HL-60/S4 treated with phorbol 12-myristate 13-acetate at 8.2 ng/mL for 4 days and 3 days (cell line): ENCODE data around the gene ETF1.

Source experiments
- in situ Hi-C: fragments of 300-500 bp; cut with MboI; formaldehyde crosslinking; loops from 2 replicates; pipeline ENCODE4 v1.15.0; 2022; ENCODE audit warnings: low sequenced_read_pairs

ETF1 gene

DNA sequence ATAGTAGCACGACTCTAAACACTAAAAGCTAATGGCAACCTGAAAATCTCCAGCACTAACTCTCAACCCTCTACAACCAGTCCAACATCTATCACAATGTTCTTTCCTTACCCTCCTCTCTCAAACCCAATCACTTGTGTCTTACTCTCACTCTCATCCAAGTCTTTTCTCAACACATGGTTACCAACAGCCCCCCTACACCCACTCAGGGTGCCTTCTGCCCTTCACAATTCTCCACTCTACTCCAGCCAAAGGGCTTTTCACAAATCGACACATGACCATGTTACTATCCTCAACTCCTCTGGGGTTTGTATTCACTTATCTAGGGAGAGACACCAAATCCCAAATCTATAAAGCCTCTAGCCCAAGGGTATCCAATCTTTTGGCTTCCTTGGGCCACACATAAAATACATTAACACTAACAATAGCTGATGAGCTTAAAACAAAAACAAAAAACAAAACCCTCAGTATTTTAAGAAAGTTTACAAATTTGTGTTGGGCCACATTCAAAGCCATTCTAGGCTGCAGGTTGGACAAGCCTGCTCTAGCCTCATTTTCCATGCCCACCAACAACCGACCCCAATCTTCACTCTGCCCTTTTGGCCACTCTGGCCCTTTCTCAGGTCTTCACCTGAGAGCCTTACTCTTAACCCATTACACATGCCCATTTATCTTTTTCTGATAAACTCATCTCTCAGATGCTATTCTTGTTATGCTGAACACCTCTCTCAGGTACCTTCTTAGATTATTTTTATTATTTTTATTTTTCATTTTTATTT lies 20.5 kb upstream of the ETF1 start:
- in situ Hi-C loops = no loop called here

DNA sequence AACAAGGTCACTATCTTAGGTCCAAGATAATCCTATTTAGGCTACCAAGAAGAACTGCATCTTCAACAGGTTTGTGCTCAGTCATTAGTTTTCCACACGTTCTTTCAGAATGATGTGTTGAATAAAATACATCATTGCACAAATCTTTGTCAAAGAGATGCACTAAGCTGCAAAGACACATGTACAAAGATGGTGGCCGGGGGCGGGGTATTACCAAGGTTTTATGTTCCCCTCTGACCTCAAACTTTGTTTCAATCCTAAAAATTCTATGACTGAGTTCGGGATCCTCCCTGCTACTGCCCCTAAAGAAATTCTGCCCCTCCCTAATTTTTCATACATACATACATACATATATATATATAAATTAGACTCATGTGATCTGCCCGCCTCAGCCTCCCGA lies 17.9 kb upstream of the ETF1 start:
- in situ Hi-C loops = no loop called here

GRCh38 chr5:138559937-138560336 lies 16.9 kb upstream of the ETF1 start:
- in situ Hi-C loops = no loop called here

DNA sequence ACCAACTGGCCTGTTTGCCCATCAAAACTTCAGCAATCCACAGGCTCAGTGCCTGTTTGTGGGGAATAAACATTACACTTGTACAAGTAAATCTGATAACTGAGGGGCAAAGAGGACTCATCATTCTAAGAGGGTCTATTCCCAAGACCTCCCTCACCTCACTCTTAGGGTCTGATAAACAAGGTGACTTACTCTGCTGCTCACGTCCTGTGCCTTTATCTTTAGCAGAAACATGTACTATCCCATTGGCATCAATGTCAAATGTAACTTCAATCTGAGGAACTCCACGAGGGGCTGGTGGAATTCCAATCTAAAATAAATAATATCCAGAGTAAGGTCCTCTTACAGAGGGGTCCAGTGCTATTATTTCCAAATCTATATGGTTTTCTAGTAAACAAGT lies 14.6 kb upstream of the ETF1 start:
- in situ Hi-C loops = no loop called here

DNA sequence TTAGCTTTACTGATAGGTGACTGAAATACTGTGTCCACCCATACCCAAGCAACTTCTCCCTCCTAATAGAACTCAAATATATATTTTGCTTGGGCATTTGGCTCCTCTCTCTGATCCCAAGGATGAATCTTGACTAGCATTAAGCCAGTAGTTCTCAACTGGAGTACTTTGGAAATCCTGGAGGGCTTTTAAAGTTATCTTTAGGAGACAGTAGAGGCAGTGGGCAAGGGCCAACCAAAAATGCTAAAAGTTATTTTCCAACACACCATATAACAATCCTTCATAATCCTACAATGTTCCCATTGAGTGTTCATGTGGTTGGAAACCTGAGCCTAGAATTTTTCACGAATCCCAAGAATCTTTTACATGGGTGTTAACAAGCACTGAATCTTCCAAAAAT lies 11.1 kb upstream of the ETF1 start:
- in situ Hi-C loops = no loop called here

DNA sequence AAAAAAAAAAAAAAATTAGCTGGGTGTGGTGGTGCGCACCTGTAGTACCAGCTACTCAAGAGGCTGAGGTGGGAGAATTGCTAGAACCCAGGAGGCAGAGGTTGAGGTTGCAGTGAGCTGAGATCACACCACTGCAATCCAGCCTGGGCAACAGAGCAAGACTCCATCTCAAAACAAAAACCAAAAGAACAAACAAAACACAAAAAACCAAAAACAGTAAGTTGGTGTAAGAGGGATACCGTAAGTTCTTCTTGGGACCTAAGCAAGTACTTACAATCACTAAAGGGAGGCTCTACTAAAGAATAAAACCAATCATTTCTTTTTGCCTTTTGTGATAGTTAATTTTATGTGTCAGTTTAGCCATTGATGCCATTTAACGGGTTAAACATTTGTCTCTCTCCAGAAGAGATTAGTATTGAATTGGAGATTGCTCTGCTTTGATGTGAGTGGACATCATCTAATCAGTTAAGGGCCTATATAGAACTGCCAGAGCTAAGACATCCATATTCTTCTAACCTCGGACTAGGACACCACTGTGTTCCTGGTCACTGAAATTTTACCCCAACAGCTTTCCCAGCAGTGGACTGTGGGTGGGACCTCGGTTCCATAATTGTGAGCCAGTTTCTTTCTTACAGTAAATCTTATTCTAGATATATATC lies 10.5 kb upstream of the ETF1 start:
- in situ Hi-C loops = no loop called here

GRCh38 chr5:138552657-138553056 lies 9.6 kb upstream of the ETF1 start:
- in situ Hi-C loops = no loop called here

GRCh38 chr5:138549414-138549813 lies 6.4 kb upstream of the ETF1 start:
- in situ Hi-C loops = no loop called here

- in situ Hi-C loops = no loop called here
Measured at GRCh38 chr5:138545919-138546562, 3.0 kb upstream of the ETF1 start.

DNA sequence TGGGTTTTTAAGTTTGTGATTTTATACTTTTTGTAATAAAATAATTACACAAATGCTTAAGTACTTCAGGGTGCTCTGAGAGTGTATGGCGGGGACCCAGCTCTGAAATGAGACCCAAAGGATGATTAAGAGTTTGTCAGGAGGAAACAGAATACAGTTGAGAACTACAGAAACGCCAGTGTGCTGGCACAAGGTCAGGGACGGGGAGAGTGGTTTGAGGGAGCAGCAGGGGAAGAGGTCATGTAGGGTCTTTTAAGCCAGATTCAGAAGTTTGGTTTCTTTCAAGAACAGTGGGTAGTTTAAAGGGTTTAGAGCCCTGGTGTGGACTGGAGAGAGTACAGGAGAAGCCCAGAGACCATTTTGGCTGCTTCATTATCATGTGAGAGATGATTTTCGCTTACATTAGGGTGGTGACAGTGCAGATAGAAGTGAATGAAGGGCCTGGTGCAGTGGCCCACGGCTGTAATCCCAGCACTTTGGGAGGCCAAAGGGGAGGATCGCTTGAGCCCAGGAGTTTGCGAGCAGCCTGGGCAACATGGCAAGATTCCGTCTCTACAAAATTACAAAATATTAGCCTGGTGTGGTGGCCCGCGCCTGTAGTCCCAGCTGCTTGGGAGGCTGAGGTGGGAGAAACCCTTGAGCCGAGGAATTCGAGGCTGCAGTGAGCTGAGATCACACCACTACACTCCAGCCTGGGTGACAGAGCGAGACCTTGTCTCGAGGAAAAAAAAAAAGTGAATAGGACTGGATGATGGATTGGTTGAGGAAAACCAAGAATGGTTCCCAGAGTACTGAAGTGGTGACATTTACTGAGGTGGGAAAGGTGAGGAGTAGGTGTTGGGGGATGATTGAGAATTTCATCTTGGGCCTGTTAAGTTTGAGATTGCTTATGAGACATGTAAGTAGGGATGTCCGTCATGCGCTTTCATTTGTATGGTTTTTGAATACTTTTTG lies 1.4 kb upstream of the ETF1 start:
- in situ Hi-C loops = no loop called here

DNA sequence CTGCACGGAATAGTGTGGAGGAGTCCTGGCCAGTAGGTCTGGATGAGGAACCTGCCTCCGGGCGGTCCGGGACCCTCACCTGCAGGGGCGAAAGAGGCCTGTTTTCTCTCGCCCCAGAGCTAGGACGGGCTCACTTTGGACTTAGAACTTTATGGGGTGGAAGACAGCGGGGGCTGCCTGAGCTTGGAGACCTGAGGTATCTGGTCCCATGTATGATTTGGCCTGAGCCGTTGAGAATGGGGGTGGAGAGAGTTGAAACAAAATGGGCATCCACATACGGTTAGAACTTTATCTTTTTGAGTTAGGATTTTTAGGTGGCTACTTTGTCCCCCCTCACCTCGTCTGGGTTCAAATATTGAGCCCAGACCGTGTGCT lies 681 bp upstream of the ETF1 start:
- in situ Hi-C loops = no loop called here

DNA sequence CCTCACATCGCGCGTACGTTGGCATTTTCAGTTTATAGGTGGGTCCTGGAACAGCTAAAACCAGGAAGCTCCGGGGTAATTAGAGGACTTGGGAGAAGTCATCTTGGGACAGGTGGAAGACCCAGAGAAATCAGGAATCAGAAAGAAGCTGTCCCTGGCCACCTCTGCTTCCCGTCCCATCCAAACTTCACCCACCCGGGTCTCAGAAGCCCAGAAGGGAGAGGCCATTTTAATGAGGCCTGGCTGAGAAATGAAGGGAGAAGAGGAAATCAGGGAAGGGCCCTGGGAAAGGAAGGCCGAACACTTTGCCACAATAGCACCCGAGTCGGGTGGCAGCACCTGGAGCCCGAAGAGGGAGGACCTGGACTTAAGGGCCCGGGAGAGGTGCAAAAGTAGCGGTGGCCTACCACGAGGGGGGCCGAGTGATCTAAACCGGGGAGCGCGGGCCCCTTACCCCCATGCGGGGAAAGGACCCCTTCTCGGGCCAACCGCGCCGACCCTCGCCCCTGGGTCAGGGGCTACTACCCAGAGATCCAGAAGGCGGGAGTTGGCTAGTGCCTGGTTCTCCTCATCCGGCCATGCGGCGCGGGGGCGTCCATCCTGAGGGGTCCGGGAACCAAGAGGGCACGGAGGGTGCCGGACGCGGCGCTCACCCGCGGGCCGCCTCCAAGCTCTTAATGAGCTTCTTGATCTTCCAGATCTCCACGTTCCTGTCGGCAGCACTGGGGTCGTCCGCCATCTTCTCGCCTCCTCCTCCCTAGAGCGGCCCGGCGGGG lies 668 bp downstream of the ETF1 start:
- in situ Hi-C loops = no loop called here

GRCh38 chr5:138541511-138542179 lies 1.4 kb downstream of the ETF1 start:
- in situ Hi-C loops = no loop called here

DNA sequence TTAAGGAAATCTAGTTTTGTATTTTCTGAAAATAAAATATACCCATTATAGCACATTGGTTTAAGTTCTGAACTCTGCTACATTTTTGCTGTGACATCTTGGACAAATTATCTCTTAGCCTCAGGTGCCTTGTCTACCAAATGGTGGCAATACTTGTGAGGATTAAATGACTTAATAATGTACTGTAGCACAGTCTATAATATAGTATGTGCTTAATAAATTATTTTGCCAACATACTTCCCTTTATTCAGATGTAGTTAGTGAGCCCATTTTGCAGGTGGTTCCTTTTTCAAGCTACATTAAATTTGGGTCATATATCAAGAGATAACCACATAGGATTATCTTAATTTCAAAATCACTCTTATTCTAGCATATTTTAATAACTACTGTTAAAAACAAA lies 3.2 kb downstream of the ETF1 start:
- in situ Hi-C loops = no loop called here

- in situ Hi-C loops = no loop called here
Measured at GRCh38 chr5:138538943-138539627, 4.0 kb downstream of the ETF1 start.

GRCh38 chr5:138536665-138537315 lies 6.2 kb downstream of the ETF1 start:
- in situ Hi-C loops = no loop called here

DNA sequence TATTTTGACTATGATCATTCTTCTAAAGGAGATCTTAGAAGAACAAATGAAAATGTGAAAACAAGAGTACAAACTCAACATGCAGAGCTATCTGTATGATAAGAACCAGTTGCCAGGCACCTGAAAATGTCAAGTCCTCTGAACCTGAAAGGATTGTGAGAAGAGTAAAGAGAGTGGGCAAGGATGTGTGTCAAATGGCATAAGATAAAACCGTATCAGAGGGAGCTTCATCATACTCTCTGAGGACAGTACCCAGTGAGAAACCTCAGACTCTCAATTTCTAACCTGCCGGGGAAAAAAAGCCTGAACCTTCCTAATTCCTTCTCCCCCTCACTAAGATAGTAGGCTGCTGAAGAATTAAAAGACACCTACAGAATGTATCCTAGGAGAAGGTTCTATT lies 6.8 kb downstream of the ETF1 start:
- in situ Hi-C loops = no loop called here
